GM12874 (cell line): Measurements from ENCODE around the gene TRPM4.

Source experiments
- CTCF ChIP-seq: IDR thresholded peaks from 2 replicates; pipeline ENCODE4 v1.5.1; 2011; ENCODE audit warnings: low read depth, mild to moderate bottlenecking, control low read depth, low read length, moderate library complexity; ENCODE audit not compliant: insufficient read depth

Gene TRPM4

DNA sequence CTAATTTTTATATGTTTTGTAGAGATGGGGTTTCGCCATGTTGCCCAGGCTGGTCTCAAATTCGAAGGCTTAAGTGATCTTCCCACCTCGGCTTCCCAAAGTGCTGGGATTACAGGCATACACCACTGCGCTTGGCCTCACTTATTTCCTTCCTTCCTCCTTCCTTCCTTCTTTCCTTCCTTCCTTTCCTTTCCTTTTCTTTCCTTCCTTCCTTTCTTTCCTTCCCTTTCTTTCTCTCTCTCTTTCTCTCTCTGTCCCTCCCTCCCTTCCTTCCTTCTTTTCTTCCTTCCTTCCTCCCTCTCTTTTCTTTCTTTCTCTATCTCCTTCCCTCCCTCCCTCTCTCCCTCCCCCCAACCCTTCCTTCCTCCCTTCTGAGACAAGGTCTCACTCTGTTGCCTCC is 36.8 kb downstream of the TRPM4 start:
- TF ChIP-seq CTCF: no peak

DNA sequence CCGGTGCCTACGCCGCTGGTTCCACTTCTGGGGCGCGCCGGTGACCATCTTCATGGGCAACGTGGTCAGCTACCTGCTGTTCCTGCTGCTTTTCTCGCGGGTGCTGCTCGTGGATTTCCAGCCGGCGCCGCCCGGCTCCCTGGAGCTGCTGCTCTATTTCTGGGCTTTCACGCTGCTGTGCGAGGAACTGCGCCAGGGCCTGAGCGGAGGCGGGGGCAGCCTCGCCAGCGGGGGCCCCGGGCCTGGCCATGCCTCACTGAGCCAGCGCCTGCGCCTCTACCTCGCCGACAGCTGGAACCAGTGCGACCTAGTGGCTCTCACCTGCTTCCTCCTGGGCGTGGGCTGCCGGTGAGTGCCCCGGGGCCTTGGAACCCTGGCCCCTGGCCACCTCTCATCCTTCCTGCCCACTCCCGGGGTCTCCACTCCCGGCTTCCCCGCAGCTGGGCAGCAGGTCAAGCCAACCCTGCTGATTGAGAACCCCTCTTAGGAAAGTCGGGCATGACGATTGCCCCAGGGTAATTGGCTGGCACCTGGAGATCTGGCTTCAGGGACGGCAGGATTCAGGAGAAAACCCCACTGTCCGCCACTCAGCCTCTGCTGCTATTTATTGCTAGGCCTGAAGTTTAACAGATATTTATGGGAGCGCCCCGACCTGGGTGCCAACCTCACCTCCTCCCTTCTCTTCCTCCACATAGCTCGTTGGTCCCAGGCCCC is 39.1 kb downstream of the TRPM4 start:
- no peak for TF ChIP-seq CTCF

GRCh38 chr19:49200238-49200862 is 42.8 kb downstream of the TRPM4 start:
- TF ChIP-seq CTCF: no peak

DNA sequence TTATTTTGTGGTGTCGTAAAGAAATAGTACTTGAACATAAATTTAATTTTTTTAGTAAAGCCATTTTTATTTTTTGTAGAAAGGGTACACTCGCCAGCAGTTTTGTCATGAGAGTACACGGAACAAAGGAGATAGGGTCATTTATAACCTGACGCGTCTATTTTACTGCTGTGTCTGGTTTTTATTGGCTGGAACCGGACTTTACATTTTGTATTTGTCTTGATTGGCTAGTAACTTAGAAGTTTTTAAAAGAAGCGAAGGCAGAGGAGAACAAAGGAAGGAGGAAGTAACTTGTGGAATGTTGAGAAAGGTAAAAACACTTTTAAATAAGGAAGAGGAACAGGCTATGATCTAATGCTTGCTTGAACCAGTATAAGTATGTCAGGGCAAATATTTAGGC is 43.5 kb downstream of the TRPM4 start:
- no peak for TF ChIP-seq CTCF

- TF ChIP-seq CTCF: no peak
Observed at GRCh38 chr19:49205114-49205513, 47.5 kb downstream of the TRPM4 start.

DNA sequence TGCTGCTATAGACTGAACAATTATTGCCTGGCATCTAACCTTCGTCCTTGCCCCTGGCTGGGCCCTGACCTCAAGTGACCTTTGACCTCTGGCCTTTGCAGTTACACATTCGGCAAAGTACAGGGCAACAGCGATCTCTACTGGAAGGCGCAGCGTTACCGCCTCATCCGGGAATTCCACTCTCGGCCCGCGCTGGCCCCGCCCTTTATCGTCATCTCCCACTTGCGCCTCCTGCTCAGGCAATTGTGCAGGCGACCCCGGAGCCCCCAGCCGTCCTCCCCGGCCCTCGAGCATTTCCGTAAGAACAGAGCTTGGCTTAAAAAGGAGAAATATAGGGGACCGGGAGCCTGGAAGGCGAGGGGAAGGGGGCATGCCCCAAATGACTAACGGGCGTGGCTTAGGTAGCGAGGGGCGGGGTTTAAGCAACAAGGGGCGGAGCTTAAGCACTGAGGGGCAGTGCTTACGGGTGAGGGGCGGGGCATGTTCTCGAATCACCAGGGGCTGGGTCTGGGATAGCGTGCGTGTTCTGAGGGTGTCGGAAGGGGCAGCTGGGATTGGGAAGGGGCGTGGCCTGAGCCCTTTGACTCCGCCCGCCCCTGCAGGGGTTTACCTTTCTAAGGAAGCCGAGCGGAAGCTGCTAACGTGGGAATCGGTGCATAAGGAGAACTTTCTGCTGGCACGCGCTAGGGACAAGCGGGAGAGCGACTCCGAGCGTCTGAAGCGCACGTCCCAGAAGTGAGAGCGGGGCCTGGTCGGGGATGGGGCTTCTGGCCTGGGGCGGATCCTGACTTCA is 52.7 kb downstream of the TRPM4 start:
- no peak for TF ChIP-seq CTCF

GRCh38 chr19:49210901-49211451 is 53.4 kb downstream of the TRPM4 start:
- no peak for TF ChIP-seq CTCF
